ENCODE results near the gene DENND1B. TPM values are rescaled to one million over a fixed set of nuclear protein-coding genes. Genes with fewer than 3 reads are reported as not detected.
A peak's percentile ranks its signal among the peaks of the same experiment; 100 is the strongest.

DENND1B gene
- total RNA-seq, 1 experiment from 2014 or later, result 14.1 TPM

DNA sequence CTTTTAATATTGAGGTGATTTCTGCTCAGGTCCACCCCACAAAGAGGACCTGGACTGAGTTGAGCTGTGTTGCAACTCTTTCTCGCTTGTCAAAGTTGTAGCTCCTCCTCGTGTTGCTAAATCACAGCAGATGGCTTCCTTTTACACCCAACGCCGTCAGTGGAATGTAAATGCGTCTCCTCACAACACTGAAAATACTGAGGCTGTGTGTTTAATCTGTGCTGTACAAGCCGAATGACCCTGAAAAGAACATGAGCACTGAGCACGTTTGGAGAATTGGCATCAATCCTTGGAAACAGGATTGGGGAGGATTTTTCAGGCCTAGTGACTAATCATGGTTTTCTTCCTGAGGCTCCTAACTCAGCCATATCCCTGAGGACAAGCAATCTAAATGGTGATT lies 311.2 kb downstream of the DENND1B start:
- Histone ChIP-seq H3K4me3 (no peak overlapping the region), H3K79me2 (ENCODE audit: low read depth) (no peaks in the 10 kb centered on the region), H3K9me3 (ENCODE audit: insufficient read depth, low read depth) (no peaks in the 10 kb centered on the region), H4K20me1 (ENCODE audit: insufficient read depth) (no peaks in the 10 kb centered on the region), H3K27ac (no peak overlapping the region), H3K27me3 (ENCODE audit: insufficient read depth, low read depth) (no peaks in the 10 kb centered on the region), H3K4me1 (replicated peaks; ENCODE audit: insufficient read depth) (0 out of 2 replicates have a peak, but pooled peaks cover 6% of the 10 kb centered on the region), H3K4me2 (no peak overlapping the region), H3K9me2 (ENCODE audit: insufficient read depth) (no peaks in the 10 kb centered on the region), H3F3A (ENCODE audit: insufficient read depth, low read depth) (no peaks in the 10 kb centered on the region), H3K36me3 (ENCODE audit: low read depth) (no peaks in the 10 kb centered on the region), H2AFZ (no peak overlapping the region)
- intact Hi-C loops (cut with micrococcal nuclease; ENCODE audit: unreplicated experiment), result no loop called here
- CTCF ChIA-PET, result no interaction called here
- TF ChIP-seq EZH2 (IDR thresholded peaks at IDR 0.05; ENCODE audit: low read depth), result no peak
- TF ChIP-seq, protein P1, sequence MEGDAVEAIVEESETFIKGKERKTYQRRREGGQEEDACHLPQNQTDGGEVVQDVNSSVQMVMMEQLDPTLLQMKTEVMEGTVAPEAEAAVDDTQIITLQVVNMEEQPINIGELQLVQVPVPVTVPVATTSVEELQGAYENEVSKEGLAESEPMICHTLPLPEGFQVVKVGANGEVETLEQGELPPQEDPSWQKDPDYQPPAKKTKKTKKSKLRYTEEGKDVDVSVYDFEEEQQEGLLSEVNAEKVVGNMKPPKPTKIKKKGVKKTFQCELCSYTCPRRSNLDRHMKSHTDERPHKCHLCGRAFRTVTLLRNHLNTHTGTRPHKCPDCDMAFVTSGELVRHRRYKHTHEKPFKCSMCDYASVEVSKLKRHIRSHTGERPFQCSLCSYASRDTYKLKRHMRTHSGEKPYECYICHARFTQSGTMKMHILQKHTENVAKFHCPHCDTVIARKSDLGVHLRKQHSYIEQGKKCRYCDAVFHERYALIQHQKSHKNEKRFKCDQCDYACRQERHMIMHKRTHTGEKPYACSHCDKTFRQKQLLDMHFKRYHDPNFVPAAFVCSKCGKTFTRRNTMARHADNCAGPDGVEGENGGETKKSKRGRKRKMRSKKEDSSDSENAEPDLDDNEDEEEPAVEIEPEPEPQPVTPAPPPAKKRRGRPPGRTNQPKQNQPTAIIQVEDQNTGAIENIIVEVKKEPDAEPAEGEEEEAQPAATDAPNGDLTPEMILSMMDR (conservative IDR thresholded peaks at IDR 0.05), result no peak
- no peak for DNase-seq
- POLR2A ChIA-PET (ENCODE audit: unreplicated experiment), result no interaction called here
- no TSS peak for BruUV-seq (replicated peaks)

DNA sequence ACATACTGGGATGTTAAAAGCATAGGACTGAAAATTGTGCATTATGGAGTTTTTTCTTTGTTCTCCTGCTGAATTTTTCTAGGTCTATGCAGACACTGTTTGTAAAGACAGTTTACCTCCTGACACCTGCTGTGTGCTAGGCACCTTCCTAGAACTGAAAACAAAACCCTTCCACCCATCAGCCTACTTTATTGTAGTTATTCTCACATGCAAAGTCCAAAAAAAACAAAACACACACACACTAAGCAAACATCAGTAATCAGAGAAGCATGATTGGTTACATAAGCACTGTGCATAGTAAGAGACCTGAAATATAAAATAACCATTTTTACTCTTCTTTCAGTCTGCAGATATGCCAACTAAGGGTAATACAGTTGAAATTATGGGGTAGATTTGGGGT lies 312.1 kb downstream of the DENND1B start:
- no peak for DNase-seq

DNA sequence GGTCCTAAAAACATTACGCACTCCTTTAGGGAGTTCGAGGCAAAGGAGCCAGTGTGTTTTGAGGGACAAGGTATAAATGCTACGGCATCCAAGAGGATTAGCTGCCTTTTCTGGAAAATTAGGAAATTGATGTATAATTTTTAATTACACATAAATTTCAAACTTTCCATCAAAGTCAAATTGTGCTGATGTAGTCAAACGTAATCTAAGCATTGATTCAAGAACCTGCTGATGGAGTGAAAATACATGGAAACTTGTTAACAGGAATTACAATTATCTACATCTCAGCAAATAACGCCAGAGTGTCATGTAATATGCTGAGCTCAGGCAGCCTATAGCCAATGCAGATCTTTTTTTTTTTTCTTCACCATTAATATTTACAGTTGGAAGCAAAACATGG lies 312.7 kb downstream of the DENND1B start:
- Histone ChIP-seq H3K79me2 (ENCODE audit: low read depth) (no peaks in the 10 kb centered on the region), H3K9me2 (ENCODE audit: insufficient read depth) (no peaks in the 10 kb centered on the region), H2AFZ (peak overlapping the region; percentile 12; the same call in 1 of the 2 replicates), H3K27ac (no peak overlapping the region), H3K4me2 (no peak overlapping the region), H3K4me3 (no peak overlapping the region), H4K20me1 (ENCODE audit: insufficient read depth) (no peaks in the 10 kb centered on the region), H3K36me3 (ENCODE audit: low read depth) (no peaks in the 10 kb centered on the region), H3K9me3 (ENCODE audit: insufficient read depth, low read depth) (no peaks in the 10 kb centered on the region), H3F3A (ENCODE audit: insufficient read depth, low read depth) (no peaks in the 10 kb centered on the region), H3K27me3 (ENCODE audit: insufficient read depth, low read depth) (no peaks in the 10 kb centered on the region), H3K4me1 (replicated peaks; ENCODE audit: insufficient read depth) (0 out of 2 replicates have a peak, but pooled peaks cover 6% of the 10 kb centered on the region)
- BruUV-seq (replicated peaks), result no TSS peak
- no peak for DNase-seq
- ChIA-PET CTCF (no interaction called here), POLR2A (ENCODE audit: unreplicated experiment) (no interaction called here)
- intact Hi-C loops (cut with micrococcal nuclease; ENCODE audit: unreplicated experiment), result no loop called here
- TF ChIP-seq, protein P1 (conservative IDR thresholded peaks at IDR 0.05), result no peak
- TF ChIP-seq EZH2 (IDR thresholded peaks at IDR 0.05; ENCODE audit: low read depth), result no peak

More for the DNA sequence above, 312.1 kb downstream of the DENND1B start:
- H3K36me3 ChIP-seq (ENCODE audit: low read depth), result no peaks in the 10 kb centered on the region
- H3K9me2 ChIP-seq (ENCODE audit: insufficient read depth), result no peaks in the 10 kb centered on the region
- no peaks in the 10 kb centered on the region for H3K79me2 ChIP-seq (ENCODE audit: low read depth)
- TF ChIP-seq EZH2 (IDR thresholded peaks at IDR 0.05; ENCODE audit: low read depth), result no peak
- TF ChIP-seq, protein P1 (conservative IDR thresholded peaks at IDR 0.05), result no peak
- CTCF ChIA-PET, result no interaction called here
- peak overlapping the region; percentile 12; the same call in 1 of the 2 replicates for H2AFZ ChIP-seq
- no peak overlapping the region for H3K4me2 ChIP-seq
- intact Hi-C loops (cut with micrococcal nuclease; ENCODE audit: unreplicated experiment), result no loop called here
- 0 out of 2 replicates have a peak, but pooled peaks cover 6% of the 10 kb centered on the region for H3K4me1 ChIP-seq (replicated peaks; ENCODE audit: insufficient read depth)
- H3F3A ChIP-seq (ENCODE audit: insufficient read depth, low read depth), result no peaks in the 10 kb centered on the region
- no peak overlapping the region for H3K27ac ChIP-seq
- H3K27me3 ChIP-seq (ENCODE audit: insufficient read depth, low read depth), result no peaks in the 10 kb centered on the region
- BruUV-seq (replicated peaks), result no TSS peak
- POLR2A ChIA-PET (ENCODE audit: unreplicated experiment), result no interaction called here
- no peaks in the 10 kb centered on the region for H4K20me1 ChIP-seq (ENCODE audit: insufficient read depth)
- no peaks in the 10 kb centered on the region for H3K9me3 ChIP-seq (ENCODE audit: insufficient read depth, low read depth)
- no peak overlapping the region for H3K4me3 ChIP-seq

Other genes starting within 250 kb of the DENND1B start
- gene C1orf53, start 127.2 kb upstream of the DENND1B start, total RNA-seq (2021), result 6.0 and 9.5 TPM in 2 replicates
- gene LHX9, start 141.9 kb upstream of the DENND1B start, total RNA-seq (2021), result 0.08 and 0.44 TPM in 2 replicates